Lung (tissue), 12 donors: ENCODE results near the gene NSD1. TPM values are rescaled to one million over a fixed set of nuclear protein-coding genes. Genes with fewer than 3 reads are reported as not detected.

Source experiments
- ATAC-seq: fragments of 200-7000 bp; cut with Tn5 transposase; one replicate; pipeline ENCODE4 v1.9.1; 2020; ENCODE audit warnings: moderate number of reproducible peaks; ENCODE audit not compliant: insufficient read depth, low FRiP score
- DNase-seq, 3 donors: peaks; one replicate each; pipeline ENCODE4 v3.0.0-alpha.2; 2013 to 2017
- H3K27ac ChIP-seq, 2 donors: one replicate each; pipeline ENCODE4 v1.5.1; 2013; ENCODE audit warnings: mild to moderate bottlenecking in 2 of 2, moderate library complexity in 2 of 2, control low read depth in 1 of 2, inconsistent platforms in 1 of 2, low read depth in 1 of 2, low read length in 1 of 2
- H3K27me3 ChIP-seq, 3 donors: one replicate each; pipeline ENCODE4 v1.5.1; 2013; ENCODE audit warnings: low read length in 2 of 3; ENCODE audit not compliant: control insufficient read depth in 3 of 3, insufficient read depth in 3 of 3
- H3K36me3 ChIP-seq, 4 donors: one replicate each; pipeline ENCODE4 v1.5.1; 2013; ENCODE audit warnings: low read length in 4 of 4, mild to moderate bottlenecking in 1 of 4, moderate library complexity in 1 of 4; ENCODE audit not compliant: control insufficient read depth in 4 of 4, insufficient read depth in 4 of 4
- H3K4me1 ChIP-seq, 5 donors: one replicate each; pipeline ENCODE4 v1.5.1; 2013; ENCODE audit warnings: low read length in 5 of 5, mild to moderate bottlenecking in 2 of 5, moderate library complexity in 1 of 5; ENCODE audit not compliant: control insufficient read depth in 5 of 5, insufficient read depth in 5 of 5
- H3K4me3 ChIP-seq: one replicate; pipeline ENCODE4 v1.5.1; 2013; ENCODE audit warnings: mild to moderate bottlenecking, control low read depth, moderate library complexity
- H3K9ac ChIP-seq, 2 donors: one replicate each; pipeline ENCODE4 v1.5.1; 2013; ENCODE audit warnings: low read length in 2 of 2, control low read depth in 1 of 2; ENCODE audit not compliant: insufficient read depth in 1 of 2
- H3K9me3 ChIP-seq, 4 donors: one replicate each; pipeline ENCODE4 v1.5.1; 2013; ENCODE audit warnings: low read length in 3 of 4, mild to moderate bottlenecking in 1 of 4, moderate library complexity in 1 of 4; ENCODE audit not compliant: control insufficient read depth in 4 of 4, insufficient read depth in 3 of 4
- WGBS, 2 donors: extraction: QIAGEN DNeasy Blood & Tissue Kit; methylation state at CpG; one replicate each; pipeline ENCODE4 v1.1.7; 2013; 5-methylcytosine and 5-hydroxymethylcytosine counted together
- polyA plus RNA-seq, 2 donors: library from polyadenylated mRNA; stranded (reverse); fragments of 200-250 nt; gene quantifications; one replicate each; pipeline ENCODE4 v1.2.1, GENCODE V29; 2013
- total RNA-seq, 2 donors: library from RNA; depleted of rRNA in 1 of 2; stranded (reverse); fragments of >200 nt in 1 of 2; gene quantifications; one replicate each; pipeline ENCODE4 v1.2.1, GENCODE V29; 2014 to 2021
- TF ChIP-seq, protein P1 (sequence below): IDR thresholded peaks from 2 replicates; pipeline ENCODE4 v1.5.1; 2012; ENCODE audit warnings: mild to moderate bottlenecking; ENCODE audit errors: control extremely low read depth, extremely low read depth
- donor health status: control.
- donor health status: control.
- donor health status: Bipolar disorder and iron deficiency.
- donor health status: healthy.
- donor health status: DM: yes; HTN: yes; CAD: no.

The NSD1 gene
- total and polyA plus RNA-seq, 4 donors: 8.0 to 81.7 (median 43.2) TPM

DNA sequence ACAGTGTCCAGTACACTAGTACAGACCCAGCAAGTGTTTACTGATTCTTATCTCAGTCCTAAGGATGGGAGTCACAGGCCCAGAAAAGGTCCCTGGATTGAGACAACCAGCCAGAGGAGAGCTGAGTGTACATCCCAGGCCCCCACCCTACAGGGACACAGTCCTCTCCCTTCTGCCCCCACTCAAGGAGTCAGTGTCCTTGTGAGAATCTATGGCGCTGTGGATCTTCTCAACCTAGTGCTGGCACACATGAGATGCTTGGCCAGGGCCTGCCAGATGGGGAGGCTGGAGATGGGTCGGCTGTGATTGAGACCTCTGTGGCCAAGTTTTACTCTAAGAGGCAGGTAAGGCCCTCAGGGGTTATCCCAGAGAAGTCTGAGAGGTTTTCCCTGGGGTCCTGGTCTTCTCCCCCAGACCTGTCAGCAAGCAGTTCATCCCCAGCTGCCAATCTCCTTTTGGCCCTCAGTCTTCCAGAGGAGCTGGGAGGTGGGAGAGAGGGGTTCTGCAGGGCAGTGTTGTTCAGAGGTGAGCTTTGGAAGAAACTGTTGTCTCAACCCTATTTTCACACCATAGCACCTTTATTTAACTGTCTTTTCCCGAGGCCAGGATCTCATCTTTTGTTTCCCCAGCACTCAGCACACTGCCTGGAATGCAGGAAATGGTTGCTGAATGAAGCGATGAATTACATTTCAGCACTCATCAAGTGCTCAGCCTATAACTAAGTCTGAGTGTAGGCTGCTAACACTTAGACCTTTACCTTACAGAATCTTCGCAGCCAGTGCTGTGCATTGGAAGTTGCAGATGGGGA, 3.2 kb upstream of the NSD1 start:
- 70 to 86% methylated on average over 5 of the region's 5 CpGs for WGBS, 2 donors
- Histone ChIP-seq H3K4me1 (peaks cover 8 to 14% (median 8%) of the 10 kb centered on the region in 5 donors), H3K4me3 (no peak overlapping the region), H3K9ac (no peak overlapping the region), H3K27ac (peak overlapping the region in 1 of 2 donors; percentile 11), H3K27me3 (no peaks in the 10 kb centered on the region), H3K9me3 (no peaks in the 10 kb centered on the region), H3K36me3 (peaks cover 0 to 5% (median 4%) of the 10 kb centered on the region in 4 donors)
- TF ChIP-seq, protein P1, sequence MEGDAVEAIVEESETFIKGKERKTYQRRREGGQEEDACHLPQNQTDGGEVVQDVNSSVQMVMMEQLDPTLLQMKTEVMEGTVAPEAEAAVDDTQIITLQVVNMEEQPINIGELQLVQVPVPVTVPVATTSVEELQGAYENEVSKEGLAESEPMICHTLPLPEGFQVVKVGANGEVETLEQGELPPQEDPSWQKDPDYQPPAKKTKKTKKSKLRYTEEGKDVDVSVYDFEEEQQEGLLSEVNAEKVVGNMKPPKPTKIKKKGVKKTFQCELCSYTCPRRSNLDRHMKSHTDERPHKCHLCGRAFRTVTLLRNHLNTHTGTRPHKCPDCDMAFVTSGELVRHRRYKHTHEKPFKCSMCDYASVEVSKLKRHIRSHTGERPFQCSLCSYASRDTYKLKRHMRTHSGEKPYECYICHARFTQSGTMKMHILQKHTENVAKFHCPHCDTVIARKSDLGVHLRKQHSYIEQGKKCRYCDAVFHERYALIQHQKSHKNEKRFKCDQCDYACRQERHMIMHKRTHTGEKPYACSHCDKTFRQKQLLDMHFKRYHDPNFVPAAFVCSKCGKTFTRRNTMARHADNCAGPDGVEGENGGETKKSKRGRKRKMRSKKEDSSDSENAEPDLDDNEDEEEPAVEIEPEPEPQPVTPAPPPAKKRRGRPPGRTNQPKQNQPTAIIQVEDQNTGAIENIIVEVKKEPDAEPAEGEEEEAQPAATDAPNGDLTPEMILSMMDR: no peak
- ATAC-seq: no peak
- DNase-seq: no peak

DNA sequence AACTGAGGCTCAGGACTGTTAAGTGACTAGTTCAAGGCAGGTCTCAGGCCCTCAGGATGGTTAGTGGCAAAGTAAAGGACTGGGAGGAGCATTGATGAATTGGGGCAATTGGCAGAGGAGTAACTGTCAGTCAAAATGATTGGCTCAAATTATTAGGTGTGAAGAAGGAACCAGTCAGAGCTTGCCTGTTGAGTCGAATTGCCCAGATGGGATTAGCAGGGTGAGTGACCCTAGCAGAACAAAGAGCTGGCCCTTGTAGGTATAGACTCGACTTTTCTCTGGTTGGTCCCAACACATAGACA, 2.6 kb upstream of the NSD1 start:
- Histone ChIP-seq H3K4me1 (peaks cover 10 to 20% (median 13%) of the 10 kb centered on the region in 5 donors), H3K4me3 (no peak overlapping the region), H3K27me3 (no peaks in the 10 kb centered on the region), H3K27ac (peak overlapping the region in 1 of 2 donors; percentile 6), H3K36me3 (peaks cover 0 to 10% (median 6%) of the 10 kb centered on the region in 4 donors), H3K9me3 (no peaks in the 10 kb centered on the region), H3K9ac (no peak overlapping the region)
- DNase-seq: no peak
- WGBS, 2 donors: 67 to 84% methylated on average over 2 of the region's 2 CpGs
- TF ChIP-seq, protein P1: no peak
- no peak for ATAC-seq

DNA sequence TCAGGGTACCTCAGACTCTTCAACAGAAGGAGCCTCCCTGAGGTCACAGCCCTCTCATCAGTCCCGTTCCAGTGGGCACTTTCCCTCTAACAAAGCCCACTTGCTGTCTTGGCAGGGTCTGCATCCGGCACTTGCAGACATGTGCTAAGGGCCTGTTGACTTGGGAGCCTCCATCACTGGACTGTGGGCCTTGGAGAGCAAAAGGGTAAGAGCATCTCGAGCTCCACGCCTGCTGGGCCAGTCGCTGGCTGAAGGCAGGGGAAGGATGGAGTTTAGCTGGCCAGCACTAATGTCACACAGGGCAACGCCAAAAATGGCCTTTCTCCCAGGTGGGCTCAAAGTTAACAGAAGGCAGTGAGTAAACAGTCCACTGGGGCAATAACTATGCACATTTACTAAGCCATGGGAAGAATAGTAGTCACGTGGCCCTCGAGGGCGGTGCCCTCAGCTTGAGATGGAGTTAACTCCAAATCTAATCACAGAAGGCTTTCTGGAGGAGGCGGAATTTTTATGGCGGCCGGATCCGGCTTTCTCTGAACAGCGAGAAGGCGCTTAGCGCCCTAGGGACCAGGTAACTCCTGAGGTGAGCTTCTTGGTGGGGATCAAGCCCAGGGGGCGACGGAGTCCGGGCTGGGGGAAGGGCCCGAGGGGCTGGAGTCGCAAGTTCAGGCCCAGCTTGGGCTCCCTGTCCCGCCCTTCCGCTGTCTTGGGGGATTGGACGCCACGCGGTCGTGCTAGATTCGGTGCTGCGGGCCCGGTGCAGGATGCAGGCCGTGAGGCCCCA, 2.0 kb upstream of the NSD1 start:
- Histone ChIP-seq H3K4me3 (no peak overlapping the region), H3K4me1 (peaks cover 11 to 26% (median 17%) of the 10 kb centered on the region in 5 donors), H3K27me3 (no peaks in the 10 kb centered on the region), H3K27ac (peak overlapping the region in 1 of 2 donors; percentile 6), H3K9ac (no peak overlapping the region), H3K9me3 (no peaks in the 10 kb centered on the region), H3K36me3 (peaks cover 0 to 14% (median 7%) of the 10 kb centered on the region in 4 donors)
- ATAC-seq (no peak), DNase-seq (peak in 1 of 3 donors; percentile 32)
- WGBS, 2 donors: 93 to 94% methylated on average over 31 of the region's 31 CpGs
- TF ChIP-seq, protein P1: no peak
